GM12875 (cell line): Measurements from ENCODE around the gene SASH1.

Source experiments
- H3K4me3 ChIP-seq: one replicate; pipeline ENCODE4 v1.5.1; 2011; ENCODE audit warnings: low read depth, low read length, control low read depth
- TF ChIP-seq, protein P1 (sequence below): IDR thresholded peaks from 2 replicates; pipeline ENCODE4 v1.5.1; 2011; ENCODE audit warnings: low read depth, mild to moderate bottlenecking, control low read depth, inconsistent platforms, low read length, moderate library complexity, borderline replicate concordance; ENCODE audit not compliant: insufficient read depth

Gene SASH1

DNA sequence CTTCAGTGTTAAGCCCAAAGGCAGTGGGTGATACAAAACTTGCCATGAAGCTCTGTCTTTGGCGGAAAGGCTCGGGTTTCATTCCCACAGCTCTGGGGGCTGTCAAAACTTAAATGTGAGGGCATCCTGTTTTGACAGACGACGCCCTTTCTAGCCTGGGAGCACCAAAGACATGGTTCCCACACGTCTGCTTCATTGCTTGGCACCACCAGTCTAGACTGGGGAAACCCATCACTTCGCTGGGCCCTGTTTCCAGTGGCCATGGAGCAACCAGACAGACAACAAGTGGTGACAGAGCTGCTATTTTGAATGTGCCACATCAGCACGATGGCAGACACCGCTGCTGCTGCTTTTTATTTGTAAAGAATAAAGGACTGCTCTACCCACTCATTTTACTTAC is 127.5 kb downstream of the SASH1 start:
- no peak overlapping the region for H3K4me3 ChIP-seq
- TF ChIP-seq, protein P1, sequence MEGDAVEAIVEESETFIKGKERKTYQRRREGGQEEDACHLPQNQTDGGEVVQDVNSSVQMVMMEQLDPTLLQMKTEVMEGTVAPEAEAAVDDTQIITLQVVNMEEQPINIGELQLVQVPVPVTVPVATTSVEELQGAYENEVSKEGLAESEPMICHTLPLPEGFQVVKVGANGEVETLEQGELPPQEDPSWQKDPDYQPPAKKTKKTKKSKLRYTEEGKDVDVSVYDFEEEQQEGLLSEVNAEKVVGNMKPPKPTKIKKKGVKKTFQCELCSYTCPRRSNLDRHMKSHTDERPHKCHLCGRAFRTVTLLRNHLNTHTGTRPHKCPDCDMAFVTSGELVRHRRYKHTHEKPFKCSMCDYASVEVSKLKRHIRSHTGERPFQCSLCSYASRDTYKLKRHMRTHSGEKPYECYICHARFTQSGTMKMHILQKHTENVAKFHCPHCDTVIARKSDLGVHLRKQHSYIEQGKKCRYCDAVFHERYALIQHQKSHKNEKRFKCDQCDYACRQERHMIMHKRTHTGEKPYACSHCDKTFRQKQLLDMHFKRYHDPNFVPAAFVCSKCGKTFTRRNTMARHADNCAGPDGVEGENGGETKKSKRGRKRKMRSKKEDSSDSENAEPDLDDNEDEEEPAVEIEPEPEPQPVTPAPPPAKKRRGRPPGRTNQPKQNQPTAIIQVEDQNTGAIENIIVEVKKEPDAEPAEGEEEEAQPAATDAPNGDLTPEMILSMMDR, result no peak

DNA sequence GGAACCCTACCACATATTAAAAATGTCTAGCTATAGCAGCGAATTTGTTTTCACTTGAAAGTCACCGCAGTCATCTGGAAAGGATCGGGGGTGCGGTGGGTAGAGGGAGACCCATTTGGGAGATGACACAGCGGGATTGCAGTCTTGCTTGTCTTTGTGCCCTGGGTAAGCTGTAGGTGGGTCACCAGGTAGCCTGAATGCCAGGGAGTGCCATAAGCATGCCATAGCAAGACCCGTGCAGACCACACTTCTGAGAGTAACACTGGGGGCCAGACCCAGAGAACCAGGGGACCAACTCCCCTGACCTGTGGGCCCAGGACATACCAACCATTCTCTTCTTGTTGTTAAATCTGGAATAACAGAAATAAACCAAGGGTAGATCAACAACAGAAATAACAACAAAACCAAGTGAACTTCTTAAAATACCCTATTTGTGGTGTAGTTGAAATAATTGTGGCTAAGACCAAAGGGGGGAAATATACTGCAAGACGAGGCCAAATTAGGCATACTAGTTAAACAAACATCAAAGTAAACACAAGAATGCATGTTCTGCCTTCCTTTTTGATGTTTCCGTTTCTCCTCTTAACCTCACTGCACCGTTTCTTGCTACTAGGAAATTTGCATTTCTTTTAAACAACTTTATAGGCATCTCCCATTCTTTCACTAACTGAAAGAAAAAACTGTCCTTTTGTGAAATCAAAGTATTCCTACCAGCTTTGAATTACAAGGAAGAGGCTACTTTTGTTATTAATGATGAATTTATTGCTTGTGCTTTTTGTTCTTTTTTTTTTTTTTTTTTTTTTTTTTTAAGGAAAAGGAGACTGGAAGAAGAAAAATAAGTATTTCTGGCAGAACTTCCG is 128.2 kb downstream of the SASH1 start:
- no peak overlapping the region for H3K4me3 ChIP-seq
- TF ChIP-seq, protein P1, result no peak

DNA sequence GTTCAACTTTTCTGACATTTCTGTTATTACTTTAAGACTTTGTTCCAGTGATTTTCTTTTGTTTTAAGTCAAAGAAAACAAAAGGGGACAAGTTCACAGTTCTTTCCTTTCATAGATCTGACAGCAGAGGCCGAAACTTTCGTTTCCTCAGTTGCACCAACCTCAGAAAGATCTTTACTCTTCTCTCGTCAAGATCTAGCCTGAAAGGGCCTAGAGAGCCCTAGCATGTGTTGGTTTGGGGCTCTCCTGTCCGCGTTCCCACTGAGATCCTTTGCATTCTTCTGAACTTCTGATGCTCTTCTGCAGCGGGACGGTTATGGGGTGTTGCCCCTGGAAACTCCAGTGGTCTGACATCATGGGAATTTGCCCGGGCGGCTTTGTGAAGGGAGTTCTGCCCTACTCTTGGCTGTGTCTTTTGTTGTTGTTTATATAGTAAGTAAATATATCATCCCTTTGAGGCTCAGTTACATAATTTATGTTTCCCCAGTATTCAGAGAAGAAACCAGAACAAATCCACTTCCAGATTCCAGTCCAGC is 129.1 kb downstream of the SASH1 start:
- TF ChIP-seq, protein P1, result no peak
- H3K4me3 ChIP-seq, result no peak overlapping the region

DNA sequence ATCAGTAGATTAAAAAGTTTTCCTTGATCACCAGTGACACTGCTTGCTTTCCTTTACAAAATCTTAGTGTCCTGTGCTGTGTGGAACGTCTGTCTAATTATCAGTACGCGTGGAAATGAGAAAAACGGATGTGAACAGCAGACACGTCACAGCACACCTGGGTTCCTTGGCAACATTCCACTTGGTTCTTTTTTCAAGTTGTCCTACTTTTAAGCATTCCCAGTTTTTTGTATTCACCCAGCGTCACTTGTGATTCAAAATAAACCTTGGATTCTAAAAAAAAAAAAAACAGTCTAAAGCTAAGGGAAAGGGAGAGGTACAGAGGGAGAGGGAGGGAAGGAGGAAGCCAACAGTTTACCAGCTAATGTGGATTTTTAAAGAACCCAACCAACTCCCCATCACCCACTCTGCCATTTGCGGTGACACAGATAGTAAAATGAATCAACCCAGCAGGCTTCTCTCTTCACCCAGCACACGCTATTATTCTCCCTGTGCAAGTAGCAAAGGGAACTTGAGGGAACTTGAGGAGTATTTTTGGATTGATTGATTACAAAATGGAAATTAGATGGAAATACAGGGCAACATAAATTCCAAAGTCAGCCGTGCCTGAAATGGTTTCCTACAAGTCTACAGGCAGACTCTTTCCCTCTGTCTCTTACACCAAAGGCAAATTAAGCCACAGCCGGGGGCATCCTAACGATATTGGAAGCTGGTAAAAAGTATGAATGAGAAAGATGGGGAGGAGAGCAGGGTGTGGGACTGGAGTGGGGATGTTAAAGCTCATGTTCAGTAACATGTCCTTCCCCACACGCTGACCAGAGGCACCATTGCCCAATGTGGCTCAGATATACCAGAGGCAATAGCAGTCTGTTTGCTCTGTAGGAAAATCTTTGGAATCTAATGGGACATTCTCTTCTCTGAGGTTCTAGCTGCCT is 129.8 kb downstream of the SASH1 start:
- H3K4me3 ChIP-seq, result no peak overlapping the region

DNA sequence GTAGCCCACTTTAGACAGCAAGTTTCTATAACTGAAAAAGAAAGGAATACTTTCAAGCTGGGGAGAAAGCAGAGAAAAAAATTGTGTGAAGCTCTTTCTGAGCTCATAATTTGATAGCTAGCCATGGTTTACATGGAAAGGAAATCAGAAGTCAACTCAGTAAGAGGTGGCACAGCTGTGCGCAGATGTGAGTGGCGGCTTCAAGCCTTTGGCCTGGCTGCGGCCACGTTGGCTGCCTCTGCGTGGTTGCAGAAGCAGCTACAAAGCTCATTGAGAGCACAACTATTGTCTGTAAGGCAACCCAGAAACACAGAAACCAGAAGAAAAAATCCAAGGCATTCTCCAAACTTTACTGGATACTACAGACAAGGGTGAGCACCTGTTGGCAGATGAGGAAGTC is 136.9 kb downstream of the SASH1 start:
- H3K4me3 ChIP-seq, result no peak overlapping the region
- TF ChIP-seq, protein P1, result no peak

More for the DNA sequence above, 129.8 kb downstream of the SASH1 start:
- TF ChIP-seq, protein P1, result no peak

DNA sequence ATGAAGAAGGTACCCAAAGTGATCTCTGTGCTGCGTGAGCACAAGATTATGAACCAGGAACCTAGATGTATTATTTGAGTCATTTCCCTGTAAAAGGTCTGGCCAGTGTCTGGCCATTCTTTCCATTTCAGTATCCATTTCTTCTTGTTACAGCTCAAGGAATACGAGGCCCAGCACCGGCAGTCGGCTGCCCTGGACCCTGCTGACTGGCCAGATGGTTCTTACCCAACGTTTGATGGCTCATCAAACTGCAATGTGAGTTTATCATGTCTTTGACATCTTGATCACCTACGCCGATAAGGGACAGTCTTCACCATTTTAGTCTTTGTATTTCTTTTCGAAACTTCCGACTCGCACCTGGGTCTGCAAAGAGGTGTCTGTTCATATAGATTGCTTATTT is 144.8 kb downstream of the SASH1 start:
- no peak overlapping the region for H3K4me3 ChIP-seq

More for the DNA sequence above, 144.8 kb downstream of the SASH1 start:
- TF ChIP-seq, protein P1, result no peak
